ENCODE measurements around the gene MEMO1.
"Not testable (repeated sequence)": the region's sequence is repeated elsewhere in the genome, so short reads cannot be mapped to it uniquely, and the experiment has no call there.

Gene MEMO1

GRCh38 chr2:31997653-31998052, 13.2 kb downstream of the MEMO1 start:
- no peak for DNase-seq

- DNase-seq: no peak
Observed at GRCh38 chr2:31996571-31997150, 14.1 kb downstream of the MEMO1 start.

DNA sequence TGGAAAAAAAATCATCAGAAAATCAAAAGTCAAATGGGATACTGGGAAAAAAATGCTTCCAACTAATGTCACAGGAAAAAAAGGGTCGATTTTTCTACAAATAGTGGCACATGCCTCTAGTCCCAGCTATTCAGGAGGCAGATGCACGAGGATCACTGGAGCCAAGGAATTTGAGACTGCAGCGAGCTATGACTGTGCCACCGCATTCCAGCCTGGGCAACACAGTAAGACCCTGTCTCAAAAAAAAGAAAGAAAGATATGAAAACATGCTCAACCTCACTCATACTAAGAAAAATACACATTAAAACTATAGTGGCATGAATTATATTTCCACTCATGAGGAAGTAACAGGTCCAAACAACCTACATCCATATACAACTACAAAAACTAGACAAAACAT, 17.9 kb downstream of the MEMO1 start:
- DNase-seq: no peak

DNA sequence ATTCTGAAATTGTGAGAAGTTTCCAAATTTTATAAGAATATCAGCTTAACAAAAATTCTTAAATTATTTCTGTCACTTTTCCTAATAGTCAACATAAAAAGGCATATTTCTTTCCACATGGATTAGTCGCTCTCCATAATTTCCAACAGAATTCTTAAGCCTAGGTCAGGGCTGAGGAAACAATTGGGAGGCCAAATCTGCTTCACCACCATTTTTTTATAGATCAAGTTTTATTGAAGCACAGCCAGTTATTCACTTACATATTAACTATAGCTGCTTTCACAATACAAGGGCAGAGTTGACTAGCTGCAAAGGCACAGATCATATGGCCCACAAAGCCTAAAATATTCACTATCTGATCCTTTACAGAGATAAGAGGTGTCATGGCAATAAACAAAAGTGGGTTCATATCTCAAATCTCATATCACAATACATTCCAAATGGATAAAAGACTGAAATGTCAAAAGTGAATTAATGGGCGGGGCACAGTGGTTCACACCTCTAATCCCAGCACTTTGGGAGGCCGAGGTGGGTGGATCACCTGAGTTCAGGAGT, 18.7 kb downstream of the MEMO1 start:
- DNase-seq: no peak

DNA sequence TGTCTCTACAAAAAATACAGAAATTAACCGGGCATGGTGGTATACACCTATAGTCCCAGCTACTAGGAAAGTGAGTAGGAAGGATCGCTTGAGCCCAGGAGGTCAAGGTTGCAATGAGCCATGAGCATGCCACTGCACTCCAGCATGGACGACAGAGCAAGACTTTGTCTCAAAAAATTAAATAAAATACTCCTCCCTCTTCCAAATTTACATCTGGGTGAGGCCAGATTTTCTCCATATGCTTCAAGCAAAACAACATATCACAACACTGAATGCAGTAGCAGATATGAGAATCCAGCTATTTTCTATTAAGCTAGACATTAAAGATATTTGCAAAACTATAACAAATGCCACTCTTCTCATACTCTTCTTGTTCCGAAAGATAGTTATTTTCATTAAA, 20.9 kb downstream of the MEMO1 start:
- DNase-seq: no peak

GRCh38 chr2:31987454-31988220, 23.2 kb downstream of the MEMO1 start:
- DNase-seq: no peak

DNA sequence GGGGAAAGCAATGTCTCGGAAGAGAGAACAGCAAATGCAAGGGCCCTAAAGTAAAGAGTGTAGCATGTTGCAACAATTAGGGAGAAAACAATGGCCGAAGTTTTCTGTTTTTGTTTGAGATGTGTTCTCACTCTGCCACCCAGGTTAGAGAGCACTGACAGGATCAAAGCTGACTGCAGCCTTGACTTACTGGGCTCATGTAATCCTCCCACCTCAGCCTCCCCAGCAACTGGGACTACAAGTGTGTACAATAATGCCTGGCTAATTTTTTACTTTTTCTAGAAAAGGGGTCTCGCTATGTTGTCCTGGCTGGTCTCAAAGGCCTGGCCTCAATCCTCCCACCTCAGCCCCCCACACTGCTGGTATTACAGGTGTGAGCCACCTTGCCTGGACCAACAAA, 23.9 kb downstream of the MEMO1 start:
- DNase-seq: no peak

DNA sequence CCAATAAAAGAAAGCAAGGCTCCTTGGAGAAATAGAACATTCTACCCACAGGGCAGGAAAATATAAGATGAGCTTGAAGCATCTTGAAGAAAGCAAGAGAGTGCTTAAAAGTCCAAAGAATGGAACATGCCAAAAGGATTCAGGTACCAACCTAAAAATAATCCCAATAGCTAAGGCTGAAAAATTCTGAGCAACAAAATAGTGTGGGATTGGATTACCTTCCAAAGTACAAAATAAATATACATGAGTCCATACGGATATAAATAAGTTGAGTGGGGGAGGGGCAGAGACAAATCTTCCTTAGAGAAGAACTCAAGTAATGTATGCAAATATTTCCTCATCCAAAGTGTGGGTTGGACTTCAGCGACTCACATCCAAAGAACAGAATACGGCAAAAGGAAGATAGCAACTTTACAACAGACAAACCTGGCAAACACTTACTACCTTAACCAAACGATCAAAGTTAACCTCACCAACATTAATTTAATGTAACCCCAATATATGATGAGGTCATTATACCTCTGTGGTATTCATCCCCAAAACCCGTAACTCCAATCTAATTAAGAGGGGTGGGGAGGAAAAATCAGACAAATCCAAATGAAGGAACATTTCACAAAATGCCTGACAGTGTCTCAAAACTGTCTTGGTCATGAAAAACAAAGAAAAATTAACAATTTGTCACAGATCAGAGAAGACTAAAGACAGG, 26.9 kb downstream of the MEMO1 start:
- DNase-seq: no peak

GRCh38 chr2:31980674-31981356, 30.0 kb downstream of the MEMO1 start:
- no peak for DNase-seq

DNA sequence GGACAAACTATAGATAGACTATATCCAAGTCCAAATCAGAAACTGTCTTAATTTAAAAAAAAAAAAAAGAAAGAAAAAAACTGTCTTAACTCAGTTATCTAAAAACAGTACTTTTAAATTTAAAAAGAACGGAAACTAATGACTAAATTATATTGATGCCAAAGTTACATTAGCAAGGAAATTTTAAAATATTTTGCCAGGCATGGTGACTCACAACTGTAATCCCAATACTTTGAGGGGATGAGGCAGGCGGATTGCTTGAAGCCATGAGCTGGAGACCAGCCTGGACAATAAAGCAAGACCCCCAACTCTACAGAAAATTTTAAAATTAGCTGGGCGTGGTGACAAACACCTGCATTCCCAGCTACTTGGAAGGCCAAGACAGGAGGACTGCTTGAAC, 30.9 kb downstream of the MEMO1 start:
- DNase-seq: no peak

DNA sequence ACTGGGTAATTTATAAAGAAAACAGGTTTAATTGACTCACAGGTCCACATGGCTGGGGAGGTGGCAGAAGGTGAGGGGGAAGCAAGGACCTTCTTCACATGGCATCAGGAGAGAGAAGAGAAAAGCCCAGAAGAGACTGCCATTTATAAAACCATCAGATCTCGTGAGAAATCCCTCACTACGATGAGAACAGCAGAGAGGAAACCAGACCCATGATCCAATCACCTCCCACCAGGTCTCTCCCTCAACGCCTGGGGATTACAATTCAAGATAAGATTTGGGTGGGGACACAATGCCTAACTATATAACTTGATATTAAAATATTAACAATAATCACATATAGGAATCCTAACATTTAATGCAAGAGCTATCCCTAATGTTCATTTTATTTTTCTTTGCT, 31.8 kb downstream of the MEMO1 start:
- DNase-seq: no peak

- DNase-seq: no peak
Observed at GRCh38 chr2:31978436-31978835, 32.4 kb downstream of the MEMO1 start.

DNA sequence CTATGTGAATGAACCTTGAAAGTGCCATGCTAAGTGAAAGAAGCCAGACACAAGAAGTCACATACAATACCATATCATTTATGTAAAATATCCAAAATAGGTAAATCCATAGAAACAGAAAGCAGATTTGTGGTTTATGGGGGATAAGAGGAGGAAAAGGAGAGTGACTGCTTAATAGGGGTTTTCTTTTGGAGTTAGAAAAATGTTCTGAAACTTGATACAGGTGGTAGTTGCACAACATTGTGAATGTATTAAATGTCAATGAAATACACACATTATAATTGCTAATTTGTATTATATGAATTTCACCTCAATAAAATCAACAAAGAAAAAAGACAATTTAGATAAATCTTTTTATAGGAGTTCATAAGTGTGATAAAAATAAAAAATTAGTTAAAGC, 37.1 kb downstream of the MEMO1 start:
- no peak for DNase-seq

- DNase-seq: no peak
Observed at GRCh38 chr2:31972059-31972458, 38.7 kb downstream of the MEMO1 start.

- no peak for DNase-seq
Observed at GRCh38 chr2:31969178-31969577, 41.6 kb downstream of the MEMO1 start.

DNA sequence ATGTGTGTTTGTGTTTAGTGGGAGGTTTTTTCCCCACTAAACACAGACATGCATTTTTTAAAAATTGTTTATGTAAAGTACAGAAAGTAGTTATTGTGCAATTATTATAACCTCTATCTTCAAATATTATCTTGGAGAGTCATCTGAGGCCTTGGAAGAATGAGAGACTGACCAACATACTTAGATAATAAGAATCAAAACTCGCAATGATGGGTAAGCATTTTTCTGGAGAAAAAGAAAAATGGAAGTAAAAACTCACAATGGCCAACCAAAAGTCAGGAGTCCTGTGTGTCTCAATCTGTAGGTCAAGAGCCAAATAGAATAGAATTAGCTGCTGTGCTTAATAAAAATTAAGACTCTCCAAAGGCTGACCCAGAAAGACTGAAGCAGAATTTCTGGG, 43.0 kb downstream of the MEMO1 start:
- no peak for DNase-seq

GRCh38 chr2:31966402-31966801, 44.4 kb downstream of the MEMO1 start:
- DNase-seq: not testable (repeated sequence)

GRCh38 chr2:31965094-31965493, 45.7 kb downstream of the MEMO1 start:
- DNase-seq: no peak

- DNase-seq: no peak
Observed at GRCh38 chr2:31962757-31963361, 47.9 kb downstream of the MEMO1 start.

DNA sequence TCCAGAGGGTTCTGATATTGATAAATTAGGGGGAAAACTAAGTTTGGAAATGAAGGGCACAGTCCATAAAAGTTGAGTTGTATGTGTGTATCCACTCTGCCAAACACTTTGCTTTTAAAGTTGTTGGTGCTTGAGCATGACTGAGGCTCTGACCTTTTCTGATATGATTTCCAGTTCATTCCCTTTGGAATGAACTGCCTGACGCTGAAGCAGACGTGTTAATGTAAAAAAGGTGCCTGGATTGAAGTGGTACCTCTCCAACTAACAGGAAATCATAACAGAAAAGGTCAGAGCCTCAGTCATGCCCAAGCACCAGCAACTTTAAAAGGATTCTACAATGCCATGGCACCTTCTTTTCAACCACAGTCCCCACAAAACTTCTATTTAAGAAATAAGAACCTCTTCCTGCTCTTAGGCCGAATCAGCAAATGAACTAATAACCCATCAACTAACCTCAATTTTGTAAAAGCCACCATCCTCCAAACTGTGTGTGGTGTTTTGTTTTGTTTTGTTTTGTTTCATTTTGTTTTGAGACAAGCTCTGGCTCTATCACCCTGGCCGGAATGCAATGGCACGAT, 52.6 kb downstream of the MEMO1 start:
- DNase-seq: no peak

GRCh38 chr2:31957354-31958139, 53.3 kb downstream of the MEMO1 start:
- DNase-seq: no peak

DNA sequence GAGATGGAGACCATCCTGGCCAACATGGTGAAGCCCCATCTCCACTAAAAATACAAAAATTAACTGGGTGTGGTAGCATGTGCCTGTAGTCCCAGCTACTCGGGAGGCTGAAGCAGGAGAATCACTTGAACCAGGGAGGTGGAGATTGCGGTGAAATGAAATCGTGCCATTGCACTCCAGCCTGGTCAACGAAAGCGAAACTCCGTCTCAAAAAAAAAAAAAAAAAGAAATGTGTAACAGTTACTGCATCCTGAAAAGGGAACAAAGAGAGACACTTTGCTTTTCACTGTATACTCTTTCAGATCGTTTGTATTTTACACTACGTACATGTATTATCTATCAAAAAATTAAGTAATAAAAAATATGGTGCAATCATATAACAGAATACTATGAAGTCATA, 53.9 kb downstream of the MEMO1 start:
- DNase-seq: not testable (repeated sequence)

All from GF-D8 (cell line).